HCT116 (cell line): ENCODE data around the gene FAM131B. TPM values are rescaled to one million over a fixed set of nuclear protein-coding genes. Genes with fewer than 3 reads are reported as not detected.

Source experiments
- ATAC-seq: fragments of 200-7000 bp; cut with Tn5 transposase; 2 replicates; pipeline ENCODE4 v1.9.1; 2020; ENCODE audit warnings: mild to moderate bottlenecking, moderate library complexity
- BruUV-seq: library from RNA; stranded (reverse); fragments of 400-500 nt; replicated peaks from 2 replicates; lab custom pipeline; 2021; lab: Mats Ljungman, UMichigan
- CTCF ChIA-PET: fragments of 300-600 bp; sonication (Branson Sonifier 250); formaldehyde crosslinking; loops from one replicate; lab custom pipeline; 2021; ENCODE audit warnings: antibody characterized with exemption; lab: Charles Lee
- POLR2A ChIA-PET: fragments of 300-600, 350-600 bp; sonication (Branson Sonifier 250); formaldehyde crosslinking; loops from one replicate; lab custom pipeline; 2021; ENCODE audit warnings: antibody characterized with exemption; lab: Charles Lee
- RAD21 ChIA-PET, 2 experiments: fragments of 300-600 bp; sonication (Branson Sonifier 250); formaldehyde crosslinking; loops; one replicate each; lab custom pipeline; 2023; ENCODE audit warnings: low total read pairs in 2 of 2; ENCODE audit not compliant: uncharacterized antibody in 2 of 2, unreplicated experiment in 2 of 2, low non-redundant PET in 1 of 2; lab: Charles Lee
- DNase-seq: peaks from one replicate; pipeline ENCODE4 v3.0.0-alpha.2; 2010; ENCODE audit warnings: low read depth, low spot score
- H2AFZ ChIP-seq: fragments of 200-600 bp; shearing (Covaris generic), sonication (generic); 2 replicates; pipeline ENCODE4 v1.6.1; 2017; ENCODE audit warnings: low read depth, mixed run types, mixed read lengths, antibody characterized with exemption, low read length; ENCODE audit not compliant: poor library complexity, severe bottlenecking
- H3K27ac ChIP-seq: 2 replicates; pipeline ENCODE4 v1.5.1; 2012; ENCODE audit warnings: low read depth, low read length
- H3K27me3 ChIP-seq: fragments of 200-600 bp; sonication (generic); 2 replicates; pipeline ENCODE4 v1.6.1; 2016; ENCODE audit warnings: mixed run types, low read length, mixed read lengths; ENCODE audit not compliant: insufficient read depth
- H3K36me3 ChIP-seq, 2 experiments: fragments of 200-500 bp in 1 of 2; fragments of 200-600 bp in 1 of 2; sonication (Bioruptor generic) in 1 of 2; sonication (generic) in 1 of 2; 2 replicates each; pipeline versions ENCODE4 v1.5.1 to v1.6.1; 2014 to 2016; ENCODE audit warnings: low read length in 2 of 2, inconsistent platforms in 1 of 2, mixed read lengths in 1 of 2, mixed run types in 1 of 2; ENCODE audit not compliant: insufficient read depth in 2 of 2, control insufficient read depth in 1 of 2
- H3K4me1 ChIP-seq, 2 experiments: fragments of 200-600 bp in 1 of 2; sonication (generic) in 1 of 2; 2 replicates each; pipeline versions ENCODE4 v1.5.1 to v1.6.1; 2012 to 2017; ENCODE audit warnings: low read length in 2 of 2, inconsistent platforms in 1 of 2, mild to moderate bottlenecking in 1 of 2, mixed read lengths in 1 of 2, mixed run types in 1 of 2, moderate library complexity in 1 of 2; ENCODE audit not compliant: insufficient read depth in 2 of 2, control insufficient read depth in 1 of 2
- H3K4me2 ChIP-seq: fragments of 200-600 bp; sonication (generic); 2 replicates; pipeline ENCODE4 v1.6.1; 2017; ENCODE audit warnings: mixed run types, low read length, mixed read lengths
- H3K4me3 ChIP-seq, 2 experiments: fragments of 200-600 bp in 1 of 2; sonication (generic) in 1 of 2; replicated peaks in 1 of 2; 2 replicates each; pipeline ENCODE4 v1.5.1; 2011 to 2016; ENCODE audit warnings: low read length in 2 of 2, control low read depth in 1 of 2, low read depth in 1 of 2, mild to moderate bottlenecking in 1 of 2, mixed read lengths in 1 of 2, mixed run types in 1 of 2
- H3K79me2 ChIP-seq: fragments of 200-600 bp; sonication (generic); 2 replicates; pipeline ENCODE4 v1.6.1; 2017; ENCODE audit warnings: mild to moderate bottlenecking, mixed run types, low read length, moderate library complexity, mixed read lengths; ENCODE audit not compliant: insufficient read depth
- H3K9ac ChIP-seq: fragments of 200-600 bp; sonication (generic); 2 replicates; pipeline ENCODE4 v1.6.1; 2016; ENCODE audit warnings: low read length, mixed read lengths
- H3K9me2 ChIP-seq: fragments of 200-600 bp; sonication (generic), shearing (Covaris generic); 2 replicates; pipeline ENCODE4 v1.6.1; 2017; ENCODE audit warnings: mixed run types, mild to moderate bottlenecking, moderate library complexity; ENCODE audit not compliant: insufficient read depth
- H3K9me3 ChIP-seq, 2 experiments: fragments of 200-500 bp in 1 of 2; fragments of 200-600 bp in 1 of 2; sonication (Bioruptor generic) in 1 of 2; sonication (generic) in 1 of 2; 2 replicates each; pipeline ENCODE4 v1.6.1; 2014 to 2017; ENCODE audit warnings: low read length in 2 of 2, mixed read lengths in 2 of 2, inconsistent platforms in 1 of 2, low read depth in 1 of 2, mild to moderate bottlenecking in 1 of 2, mixed run types in 1 of 2, moderate library complexity in 1 of 2; ENCODE audit not compliant: control insufficient read depth in 1 of 2, insufficient read depth in 1 of 2
- H4K20me1 ChIP-seq: fragments of 200-600 bp; sonication (generic), shearing (Covaris generic); 2 replicates; pipeline ENCODE4 v1.6.1; 2017; ENCODE audit warnings: mixed run types, mild to moderate bottlenecking, moderate library complexity; ENCODE audit not compliant: insufficient read depth
- CTCF ChIP-seq, 3 experiments: fragments of 200-600 bp in 1 of 3; sonication (generic) in 1 of 3; IDR thresholded peaks in 2 of 3; conservative IDR thresholded peaks in 1 of 3; 2 replicates each; pipeline ENCODE4 v1.5.1; 2012 to 2017; ENCODE audit warnings: low read depth in 2 of 3, low read length in 2 of 3, antibody characterized with exemption in 1 of 3, borderline replicate concordance in 1 of 3, control low read depth in 1 of 3, mild to moderate bottlenecking in 1 of 3, mixed read lengths in 1 of 3, mixed run types in 1 of 3, moderate library complexity in 1 of 3; ENCODE audit not compliant: insufficient read depth in 1 of 3
- EGR1 ChIP-seq: IDR thresholded peaks from 2 replicates; pipeline ENCODE4 v1.6.1; 2012; ENCODE audit warnings: low read depth
- EZH2 ChIP-seq: fragments of 200-600 bp; sonication (generic); IDR thresholded peaks from 2 replicates; pipeline ENCODE4 v1.6.1; 2017; ENCODE audit warnings: antibody characterized with exemption, mixed run types
- POLR2A ChIP-seq: IDR thresholded peaks from 2 replicates; pipeline ENCODE4 v1.7.0; 2011; ENCODE audit warnings: borderline replicate concordance; ENCODE audit not compliant: insufficient read depth, insufficient read length; ENCODE audit errors: extremely low read depth
- POLR2AphosphoS5 ChIP-seq: IDR thresholded peaks from 2 replicates; pipeline ENCODE4 v1.6.1; 2011; ENCODE audit warnings: mild to moderate bottlenecking, low read depth, low read length, moderate library complexity
- SIN3A ChIP-seq: IDR thresholded peaks from 2 replicates; pipeline ENCODE4 v1.6.1; 2012; ENCODE audit warnings: low read depth
- SRF ChIP-seq: IDR thresholded peaks from 2 replicates; pipeline ENCODE4 v1.6.1; 2012; ENCODE audit warnings: low read depth
- TCF7L2 ChIP-seq: IDR thresholded peaks from 2 replicates; pipeline ENCODE4 v1.7.0; 2011; ENCODE audit warnings: borderline replicate concordance, inconsistent platforms; ENCODE audit not compliant: insufficient read depth, insufficient read length; ENCODE audit errors: extremely low read depth
- YY1 ChIP-seq: IDR thresholded peaks from 2 replicates; pipeline ENCODE4 v1.6.1; 2011; ENCODE audit warnings: low read length, low read depth, moderate library complexity, mild to moderate bottlenecking; ENCODE audit not compliant: insufficient replicate concordance; ENCODE audit errors: extremely low read depth
- ZFX ChIP-seq: fragments of 450-650 bp; IDR thresholded peaks from 2 replicates; pipeline ENCODE4 v1.6.1; 2017
- intact Hi-C: fragments of 100-400 bp; cut with micrococcal nuclease; formaldehyde crosslinking; loops from 2 replicates; pipeline ENCODE4 v1.10.0; 2022
- total RNA-seq: library from RNA; stranded (reverse); gene quantifications from one replicate; pipeline ENCODE4 v1.2.1, GENCODE V29; 2021; ENCODE audit not compliant: unreplicated experiment
- TF ChIP-seq, protein P1 (sequence below): IDR thresholded peaks from 2 replicates; pipeline ENCODE4 v1.6.1; 2012
- TF ChIP-seq, protein P2 (sequence below): IDR thresholded peaks from 2 replicates; pipeline ENCODE4 v1.6.1; 2012
- TF ChIP-seq, protein P3 (sequence below): IDR thresholded peaks from 2 replicates; pipeline ENCODE4 v1.6.1; 2011; ENCODE audit warnings: mild to moderate bottlenecking, low read length, moderate library complexity; ENCODE audit not compliant: insufficient replicate concordance; ENCODE audit errors: extremely low read depth
- TF ChIP-seq, protein P4 (sequence below): IDR thresholded peaks from 2 replicates; pipeline ENCODE4 v1.6.1; 2012; ENCODE audit warnings: low read depth

The FAM131B gene
- total RNA-seq, 1 experiment from 2014 or later: 0.20 TPM

DNA sequence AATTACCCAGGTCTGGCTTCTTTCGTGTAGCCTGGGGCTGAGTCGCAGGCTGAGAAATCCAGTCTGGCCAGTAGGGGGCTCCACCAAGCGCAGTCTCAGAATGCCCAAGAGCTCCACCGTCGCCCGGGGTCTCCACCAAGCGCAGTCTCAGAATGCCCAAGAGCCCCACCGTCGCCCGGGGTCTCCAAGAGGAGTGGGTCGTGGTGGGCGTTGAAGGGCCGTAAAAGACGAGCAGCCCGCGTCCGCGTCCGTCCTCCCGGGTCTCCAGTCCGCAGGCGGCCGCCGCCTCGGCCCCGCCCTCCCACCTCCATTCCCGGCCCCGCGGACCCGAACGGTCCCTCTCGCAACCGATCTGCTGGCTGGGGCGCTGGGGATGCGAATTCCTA lies 17.7 kb upstream of the FAM131B start (continued):
- TF ChIP-seq, protein P1, sequence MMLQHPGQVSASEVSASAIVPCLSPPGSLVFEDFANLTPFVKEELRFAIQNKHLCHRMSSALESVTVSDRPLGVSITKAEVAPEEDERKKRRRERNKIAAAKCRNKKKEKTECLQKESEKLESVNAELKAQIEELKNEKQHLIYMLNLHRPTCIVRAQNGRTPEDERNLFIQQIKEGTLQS: no peak
- TF ChIP-seq, protein P2, sequence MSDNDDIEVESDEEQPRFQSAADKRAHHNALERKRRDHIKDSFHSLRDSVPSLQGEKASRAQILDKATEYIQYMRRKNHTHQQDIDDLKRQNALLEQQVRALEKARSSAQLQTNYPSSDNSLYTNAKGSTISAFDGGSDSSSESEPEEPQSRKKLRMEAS: no peak
- TF ChIP-seq POLR2A (no peak), SIN3A (no peak), YY1 (peak; percentile 11), SRF (no peak), EZH2 (no peak)
- TF ChIP-seq, protein P3, sequence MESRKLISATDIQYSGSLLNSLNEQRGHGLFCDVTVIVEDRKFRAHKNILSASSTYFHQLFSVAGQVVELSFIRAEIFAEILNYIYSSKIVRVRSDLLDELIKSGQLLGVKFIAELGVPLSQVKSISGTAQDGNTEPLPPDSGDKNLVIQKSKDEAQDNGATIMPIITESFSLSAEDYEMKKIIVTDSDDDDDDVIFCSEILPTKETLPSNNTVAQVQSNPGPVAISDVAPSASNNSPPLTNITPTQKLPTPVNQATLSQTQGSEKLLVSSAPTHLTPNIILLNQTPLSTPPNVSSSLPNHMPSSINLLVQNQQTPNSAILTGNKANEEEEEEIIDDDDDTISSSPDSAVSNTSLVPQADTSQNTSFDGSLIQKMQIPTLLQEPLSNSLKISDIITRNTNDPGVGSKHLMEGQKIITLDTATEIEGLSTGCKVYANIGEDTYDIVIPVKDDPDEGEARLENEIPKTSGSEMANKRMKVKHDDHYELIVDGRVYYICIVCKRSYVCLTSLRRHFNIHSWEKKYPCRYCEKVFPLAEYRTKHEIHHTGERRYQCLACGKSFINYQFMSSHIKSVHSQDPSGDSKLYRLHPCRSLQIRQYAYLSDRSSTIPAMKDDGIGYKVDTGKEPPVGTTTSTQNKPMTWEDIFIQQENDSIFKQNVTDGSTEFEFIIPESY: no peak

GRCh38 chr7:143379611-143380259 lies 17.2 kb upstream of the FAM131B start:
- DNase-seq: peak; percentile 16
- peaks cover 13 to 36% of the 10 kb centered on the region in 2 experiments for H3K4me1 ChIP-seq
- TF ChIP-seq TCF7L2 (no peak), YY1 (no peak), SRF (no peak), EGR1 (no peak), POLR2A (no peak), CTCF (IDR thresholded peaks at IDR 0.05 in 2 of 3, conservative IDR thresholded peaks at IDR 0.05 in 1 of 3; ENCODE audit: borderline replicate concordance in 1 of 3, insufficient read depth in 1 of 3, low read depth in 2 of 3, low read length in 2 of 3) (no peak), ZFX (no peak), SIN3A (no peak), POLR2AphosphoS5 (no peak)
- TF ChIP-seq, protein P1: no peak
- TF ChIP-seq, protein P4, sequence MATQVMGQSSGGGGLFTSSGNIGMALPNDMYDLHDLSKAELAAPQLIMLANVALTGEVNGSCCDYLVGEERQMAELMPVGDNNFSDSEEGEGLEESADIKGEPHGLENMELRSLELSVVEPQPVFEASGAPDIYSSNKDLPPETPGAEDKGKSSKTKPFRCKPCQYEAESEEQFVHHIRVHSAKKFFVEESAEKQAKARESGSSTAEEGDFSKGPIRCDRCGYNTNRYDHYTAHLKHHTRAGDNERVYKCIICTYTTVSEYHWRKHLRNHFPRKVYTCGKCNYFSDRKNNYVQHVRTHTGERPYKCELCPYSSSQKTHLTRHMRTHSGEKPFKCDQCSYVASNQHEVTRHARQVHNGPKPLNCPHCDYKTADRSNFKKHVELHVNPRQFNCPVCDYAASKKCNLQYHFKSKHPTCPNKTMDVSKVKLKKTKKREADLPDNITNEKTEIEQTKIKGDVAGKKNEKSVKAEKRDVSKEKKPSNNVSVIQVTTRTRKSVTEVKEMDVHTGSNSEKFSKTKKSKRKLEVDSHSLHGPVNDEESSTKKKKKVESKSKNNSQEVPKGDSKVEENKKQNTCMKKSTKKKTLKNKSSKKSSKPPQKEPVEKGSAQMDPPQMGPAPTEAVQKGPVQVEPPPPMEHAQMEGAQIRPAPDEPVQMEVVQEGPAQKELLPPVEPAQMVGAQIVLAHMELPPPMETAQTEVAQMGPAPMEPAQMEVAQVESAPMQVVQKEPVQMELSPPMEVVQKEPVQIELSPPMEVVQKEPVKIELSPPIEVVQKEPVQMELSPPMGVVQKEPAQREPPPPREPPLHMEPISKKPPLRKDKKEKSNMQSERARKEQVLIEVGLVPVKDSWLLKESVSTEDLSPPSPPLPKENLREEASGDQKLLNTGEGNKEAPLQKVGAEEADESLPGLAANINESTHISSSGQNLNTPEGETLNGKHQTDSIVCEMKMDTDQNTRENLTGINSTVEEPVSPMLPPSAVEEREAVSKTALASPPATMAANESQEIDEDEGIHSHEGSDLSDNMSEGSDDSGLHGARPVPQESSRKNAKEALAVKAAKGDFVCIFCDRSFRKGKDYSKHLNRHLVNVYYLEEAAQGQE: no peak

More at GRCh38 chr7:143379611-143380259, 17.2 kb upstream of the FAM131B start:
- POLR2A ChIA-PET: interaction anchor here (1.0 kb wide), 1 partner anchor 10 kb away, joined by 3 read pairs; no protein-coding TSS in a partner anchor
- intact Hi-C loops: no loop called here
- H3K9ac ChIP-seq: peak overlapping the region; percentile 93
- H4K20me1 ChIP-seq: no peaks in the 10 kb centered on the region
- H3K4me3 ChIP-seq: peak overlapping the region; percentile 73 to 93
- no TSS peak for BruUV-seq
- peaks cover 46% of the 10 kb centered on the region for H3K79me2 ChIP-seq
- H3K27me3 ChIP-seq: no peaks in the 10 kb centered on the region
- no peaks in the 10 kb centered on the region for H3K9me3 ChIP-seq
- CTCF ChIA-PET: interaction anchor here (0.7 to 1.9 kb wide), 16 partner anchors 8 to 139 kb away, joined by 3 to 13 read pairs (median 4); partner anchors contain the start of genes CASP2, EPHA1 and GSTK1
- no peaks in the 10 kb centered on the region for H3K9me2 ChIP-seq
- H3K4me2 ChIP-seq: peak overlapping the region; percentile 98
- H3K27ac ChIP-seq: peak overlapping the region; percentile 96
- peaks cover 5 to 9% of the 10 kb centered on the region in 2 experiments; a peak in 2 of 4 replicates for H3K36me3 ChIP-seq
- RAD21 ChIA-PET: no interaction called here
- ATAC-seq: no peak
- H2AFZ ChIP-seq: no peak overlapping the region
